HG03097 (cell line): Measurements from ENCODE around the gene GAP43.

Experiments
- ATAC-seq: cut with Tn5 transposase; IDR thresholded peaks from one replicate; pipeline ENCODE4 v1.9.1; 2021; ENCODE audit not compliant: unreplicated experiment, low FRiP score

Gene GAP43, protein sequence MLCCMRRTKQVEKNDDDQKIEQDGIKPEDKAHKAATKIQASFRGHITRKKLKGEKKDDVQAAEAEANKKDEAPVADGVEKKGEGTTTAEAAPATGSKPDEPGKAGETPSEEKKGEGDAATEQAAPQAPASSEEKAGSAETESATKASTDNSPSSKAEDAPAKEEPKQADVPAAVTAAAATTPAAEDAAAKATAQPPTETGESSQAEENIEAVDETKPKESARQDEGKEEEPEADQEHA

GRCh38 chr3:115623044-115623868 lies at the start of gene GAP43:
GAP43 (plus strand) TSS chr3:115623510; CDS start chr3:115623690, 180 bp downstream.
- no peak for ATAC-seq

GRCh38 chr3:115576325-115576875 lies 46.9 kb upstream of the GAP43 start:
- ATAC-seq, result no peak

- no peak for ATAC-seq
Observed at GRCh38 chr3:115577000-115577399, 46.3 kb upstream of the GAP43 start.

DNA sequence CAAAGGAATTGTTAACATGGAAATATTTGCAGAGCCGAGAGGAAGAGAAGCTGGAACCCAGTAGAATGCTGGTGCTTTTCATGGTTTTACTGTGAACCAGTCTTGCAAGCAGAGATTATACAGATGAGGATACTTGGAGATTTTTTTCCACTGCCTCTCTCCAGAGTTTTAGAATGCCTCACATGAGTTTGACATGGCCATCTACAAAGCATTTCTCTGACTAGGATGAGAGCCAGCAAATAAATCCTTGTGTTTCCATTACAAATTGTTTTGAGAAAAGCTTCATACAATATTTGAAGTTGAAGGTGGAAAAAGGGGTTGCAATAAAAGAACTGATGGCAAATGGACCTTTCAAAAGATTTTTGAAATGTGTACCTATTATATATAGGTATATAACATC lies 45.0 kb upstream of the GAP43 start:
- no peak for ATAC-seq

DNA sequence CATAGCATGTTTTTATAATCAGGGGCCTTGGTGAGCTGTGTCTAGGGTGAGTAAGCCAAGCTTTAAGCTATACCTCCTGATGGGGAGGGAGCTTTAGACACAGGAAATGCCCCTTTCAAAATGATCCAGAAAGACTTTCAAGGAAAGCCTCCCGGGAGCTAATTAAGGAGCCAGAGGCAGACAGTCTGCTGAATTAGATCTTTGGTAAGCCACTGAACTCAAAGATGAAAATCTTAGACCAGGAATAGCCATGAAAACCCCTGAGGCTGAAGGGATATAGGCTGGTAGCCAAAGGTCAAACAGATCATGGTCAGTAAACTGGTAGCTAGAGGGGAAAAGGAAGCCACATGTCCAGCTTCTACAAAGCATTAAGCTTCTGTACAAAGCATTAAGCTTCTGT lies 42.7 kb upstream of the GAP43 start:
- no peak for ATAC-seq

DNA sequence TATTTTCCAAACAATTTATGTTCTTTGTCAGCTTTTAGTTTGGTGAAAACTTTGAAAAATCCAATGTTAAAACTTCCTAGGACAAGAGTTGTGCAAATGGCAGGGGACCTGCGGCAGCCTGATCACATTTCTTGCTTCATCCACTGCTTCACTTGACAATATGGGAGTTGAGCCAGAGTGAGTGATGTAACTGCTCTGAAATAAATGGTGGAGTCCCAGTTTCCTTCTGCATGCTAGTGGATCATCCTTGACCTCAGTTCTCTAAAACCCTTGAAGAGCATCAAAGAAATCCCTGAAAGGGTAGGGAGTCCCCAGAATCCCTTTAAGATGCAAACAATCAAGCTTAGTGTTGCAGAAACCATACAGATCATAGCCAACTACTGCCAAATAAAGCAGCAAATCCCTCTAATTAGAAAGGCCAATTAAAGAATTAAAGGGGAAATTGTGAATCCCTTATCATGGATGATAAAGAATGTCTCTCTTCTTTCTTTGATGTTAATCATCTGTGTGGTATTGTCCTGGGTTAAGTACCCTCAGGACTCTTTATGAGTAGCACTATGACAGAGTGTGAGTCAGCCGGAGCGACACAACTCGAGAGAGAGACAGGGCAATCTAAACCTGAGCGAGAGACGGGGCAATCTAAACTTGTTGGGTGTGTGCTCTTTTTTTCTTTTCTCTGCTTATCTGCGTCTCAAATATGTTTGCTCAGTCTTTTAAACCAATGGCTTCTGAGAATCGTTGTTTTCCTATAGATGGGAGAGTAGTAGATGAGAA lies 41.8 kb upstream of the GAP43 start:
- ATAC-seq, result no peak

- no peak for ATAC-seq
Observed at GRCh38 chr3:115588201-115589115, 34.9 kb upstream of the GAP43 start.

DNA sequence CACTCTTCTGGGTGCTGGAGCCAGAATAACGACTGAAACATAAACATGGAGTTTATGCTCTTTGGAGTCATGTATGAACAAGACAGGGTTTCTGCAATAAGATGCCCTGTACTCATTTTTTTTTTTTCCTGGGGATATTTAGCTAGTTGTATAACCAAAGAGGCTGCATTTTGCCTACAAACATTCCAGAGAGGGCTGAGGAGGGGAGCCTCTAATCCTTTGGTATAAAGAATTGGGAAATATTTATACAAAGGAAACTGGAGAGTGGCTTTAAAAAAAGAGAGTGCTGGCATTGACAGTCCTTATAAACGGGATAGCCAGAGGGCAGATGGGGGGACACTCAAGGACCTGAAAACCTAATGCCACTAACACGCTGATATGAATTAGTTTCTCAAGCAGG lies 32.4 kb upstream of the GAP43 start:
- ATAC-seq, result no peak

DNA sequence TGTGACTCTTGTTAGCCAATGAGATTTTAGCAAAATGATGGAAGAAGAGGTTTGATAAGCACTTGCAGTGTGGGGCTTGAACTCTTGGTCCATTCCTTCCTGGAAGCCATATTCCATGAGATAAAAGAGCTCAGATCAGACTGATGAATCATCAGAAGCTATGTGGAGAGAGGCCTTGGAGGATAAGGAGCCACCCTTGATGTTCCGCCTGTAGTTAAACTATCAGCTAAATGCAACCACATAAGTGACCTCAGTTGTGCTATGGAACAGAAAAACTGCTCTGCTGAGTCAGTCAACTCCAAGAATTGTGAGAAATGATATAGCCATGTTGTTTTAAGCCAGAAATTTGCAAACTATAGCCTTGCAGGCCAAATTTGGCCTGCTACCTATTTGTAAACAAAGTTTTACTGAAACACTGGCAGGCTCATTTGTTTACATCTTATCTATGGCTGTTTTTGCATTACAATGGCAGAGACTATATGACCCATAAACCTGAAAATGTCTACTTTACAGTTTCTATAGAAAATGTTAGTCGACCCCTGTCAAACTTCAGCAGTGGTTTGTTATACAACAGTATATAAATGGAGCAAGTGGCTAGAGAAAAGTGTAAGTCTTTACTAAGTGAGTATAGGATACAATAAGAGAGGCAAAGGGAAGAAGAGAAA lies 27.6 kb upstream of the GAP43 start:
- ATAC-seq, result no peak

- no peak for ATAC-seq
Observed at GRCh38 chr3:115598216-115598615, 25.1 kb upstream of the GAP43 start.

GRCh38 chr3:115602194-115602593 lies 21.1 kb upstream of the GAP43 start:
- no peak for ATAC-seq

DNA sequence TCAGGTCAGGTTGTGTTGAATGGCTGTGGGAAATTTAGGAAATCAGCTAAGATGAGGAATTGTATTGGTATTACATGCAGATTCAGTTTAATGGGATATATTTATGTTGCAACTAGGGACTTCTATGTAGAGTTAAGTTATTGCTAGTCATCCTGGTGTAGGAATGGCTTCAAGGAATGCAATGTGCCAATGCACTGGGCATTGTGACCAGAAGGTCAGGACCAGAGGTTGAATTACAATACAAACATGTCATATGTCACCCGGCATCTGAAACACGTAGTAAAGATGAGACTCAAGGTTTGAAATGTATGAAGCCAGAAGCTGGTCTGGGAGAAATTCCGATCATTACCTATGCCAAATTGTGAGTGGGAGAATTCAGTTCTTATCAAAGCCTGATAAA lies 11.7 kb upstream of the GAP43 start:
- ATAC-seq, result no peak

DNA sequence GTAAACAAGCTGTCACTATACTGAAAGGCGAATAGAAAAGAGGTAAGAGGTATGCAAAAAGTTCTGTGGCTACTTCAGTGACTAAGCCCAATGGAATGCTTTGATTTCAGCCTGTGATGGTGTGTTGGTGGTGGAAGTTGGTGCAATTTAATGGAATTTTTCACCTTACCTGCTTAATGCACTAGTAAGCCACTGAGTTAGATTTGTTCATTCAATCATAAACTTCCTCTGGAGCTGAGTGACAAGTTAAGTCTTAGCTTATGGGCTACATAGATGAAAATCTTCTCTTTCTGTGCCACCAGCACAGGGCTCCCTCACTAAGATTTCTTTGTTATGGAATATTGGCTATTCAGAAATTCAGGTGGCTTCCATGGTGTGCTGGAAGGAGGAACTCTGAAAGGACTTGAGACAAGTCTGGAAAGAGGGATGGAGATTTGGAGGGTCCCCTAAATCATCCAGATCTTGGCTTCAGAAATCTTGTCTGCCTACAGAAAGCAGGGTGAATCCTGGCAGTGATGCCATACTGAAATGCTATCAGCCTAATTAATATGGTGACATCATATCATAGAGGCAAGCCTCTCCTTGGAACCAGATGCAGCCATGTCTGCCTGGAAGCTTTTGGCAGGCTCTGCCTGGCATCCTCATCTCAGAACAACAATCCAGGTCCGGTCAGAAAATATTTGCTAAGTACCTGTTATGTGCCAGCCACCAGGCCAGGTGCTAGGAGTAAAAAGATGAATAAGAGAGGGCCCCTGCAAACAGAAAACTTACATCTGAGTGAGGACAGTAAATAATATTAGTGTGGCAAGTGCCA lies 8.1 kb upstream of the GAP43 start:
- no peak for ATAC-seq

- no peak for ATAC-seq
Observed at GRCh38 chr3:115616461-115616860, 6.8 kb upstream of the GAP43 start.

DNA sequence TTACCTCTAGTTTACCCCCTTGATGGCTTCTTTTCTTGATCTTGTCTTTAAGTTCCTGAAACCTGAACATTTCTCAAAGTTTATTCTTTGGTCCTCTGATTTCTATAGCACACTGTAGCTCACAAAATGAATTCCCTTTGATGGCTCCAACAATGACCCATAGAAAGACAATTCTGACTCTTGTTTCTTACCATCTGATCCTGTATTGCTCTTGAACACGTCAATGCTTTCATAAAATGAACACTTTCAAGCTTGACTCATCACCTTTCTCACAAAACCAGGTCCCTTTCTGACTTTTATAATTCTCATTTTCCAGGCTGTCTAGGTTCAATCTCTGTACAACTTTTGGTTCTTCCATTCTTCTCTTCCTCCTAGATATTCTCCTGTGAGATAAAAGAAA lies 5.7 kb upstream of the GAP43 start:
- no peak for ATAC-seq

DNA sequence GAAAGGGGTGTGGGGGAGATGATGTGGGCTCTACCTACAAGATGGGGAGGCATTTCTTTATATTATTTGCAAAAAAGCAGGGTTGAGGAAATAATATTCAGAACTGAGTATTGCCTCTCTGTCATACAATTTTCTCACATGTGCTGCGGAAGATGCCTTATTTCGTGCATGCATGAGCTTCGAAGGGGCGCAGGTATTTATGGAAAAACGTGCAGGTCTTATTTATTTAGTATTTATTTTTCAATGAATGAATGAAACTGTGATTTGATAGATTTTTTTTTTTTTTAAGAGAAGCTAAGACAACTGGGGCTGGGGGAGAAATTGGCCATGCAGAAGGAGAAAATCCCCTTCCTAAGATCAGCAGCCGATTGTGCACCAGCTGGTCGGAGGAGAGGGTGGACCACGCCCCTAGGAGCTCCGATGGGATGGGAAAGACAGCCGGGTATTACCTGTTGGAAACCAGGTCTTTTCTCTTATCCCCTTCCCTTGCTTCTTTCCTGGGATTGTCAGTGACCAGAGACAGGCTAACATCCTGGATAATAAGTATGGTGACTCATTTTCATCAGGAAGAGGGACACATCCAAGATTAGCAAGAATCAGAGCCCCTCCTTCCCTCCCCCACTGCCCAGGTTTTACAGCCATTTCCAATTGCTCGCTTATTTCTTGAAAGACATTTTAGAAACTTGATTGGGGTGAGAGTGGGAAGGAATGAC lies 875 bp downstream of the GAP43 start:
- ATAC-seq, result no peak

GRCh38 chr3:115624901-115625300 lies 1.6 kb downstream of the GAP43 start:
- ATAC-seq, result no peak

DNA sequence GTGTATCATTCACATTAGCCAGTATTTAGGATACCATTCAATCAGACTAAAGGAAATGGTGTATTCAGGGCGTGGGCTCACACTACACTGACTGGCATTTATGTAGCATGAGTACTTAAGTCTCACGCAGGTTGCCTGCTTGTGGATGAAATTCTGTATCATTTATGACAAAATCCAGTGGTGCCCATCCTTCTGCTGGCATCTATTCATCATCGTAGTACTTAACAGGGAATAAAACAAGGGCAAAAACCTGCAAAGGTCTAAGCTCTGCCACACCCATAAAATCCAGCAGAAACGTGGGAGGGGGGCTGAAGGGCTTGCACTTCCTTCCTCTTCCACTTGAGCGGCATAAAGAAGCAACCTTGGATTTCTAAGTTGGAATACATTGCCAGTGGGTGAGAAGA lies 2.7 kb downstream of the GAP43 start:
- ATAC-seq, result no peak
